Thyroid gland (tissue), 4 donors: ENCODE data around the gene HIGD2A. TPM values are rescaled to one million over a fixed set of nuclear protein-coding genes. Genes with fewer than 3 reads are reported as not detected.

Experiments
- DNase-seq, 2 donors: peaks; one replicate each; pipeline ENCODE4 v3.0.0-alpha.2; 2019
- H3K27ac ChIP-seq, 3 donors: fragments of 200-600 bp; sonication (generic); 1 replicate in 2 of 3; 2 replicates in 1 of 3; pipeline ENCODE4 v1.5.1; 2016 to 2019; ENCODE audit warnings: mild to moderate bottlenecking in 1 of 3, moderate library complexity in 1 of 3
- H3K27me3 ChIP-seq: fragments of 200-600 bp; sonication (generic); one replicate; pipeline ENCODE4 v1.5.1; 2019
- H3K36me3 ChIP-seq, 2 donors: fragments of 200-600 bp; sonication (generic); one replicate each; pipeline ENCODE4 v1.5.1; 2016 to 2019
- H3K4me1 ChIP-seq, 2 donors: fragments of 200-600 bp; sonication (generic); one replicate each; pipeline ENCODE4 v1.5.1; 2017 to 2019
- H3K4me3 ChIP-seq, 3 donors: fragments of 200-600 bp; sonication (generic); replicated peaks in 1 of 3; 1 replicate in 2 of 3; 2 replicates in 1 of 3; pipeline ENCODE4 v1.5.1; 2016; ENCODE audit warnings: mild to moderate bottlenecking in 1 of 3
- H3K9me3 ChIP-seq: fragments of 200-600 bp; sonication (generic); one replicate; pipeline ENCODE4 v1.5.1; 2017
- POLR2A ChIP-seq, 2 donors: fragments of 450-650 bp; IDR thresholded peaks; one replicate each; pipeline ENCODE4 v1.6.1; 2017; ENCODE audit warnings: antibody characterized with exemption in 2 of 2, mild to moderate bottlenecking in 2 of 2, moderate library complexity in 1 of 2
- WGBS, 2 donors: methylation state at CpG; one replicate each; pipeline ENCODE4 v1.1.5; 2017; 5-methylcytosine and 5-hydroxymethylcytosine counted together
- intact Hi-C: fragments of 100-400 bp; cut with DNase I; formaldehyde crosslinking; loops from one replicate; pipeline ENCODE4 v1.15.1; 2023
- total RNA-seq, 4 donors: library from RNA; depleted of rRNA; stranded (reverse); fragments of >200 nt; gene quantifications; one replicate each; pipeline ENCODE4 v1.2.3, GENCODE V29; 2016
- TF ChIP-seq, protein P1 (sequence below), 6 experiments: fragments of 200-600 bp in 3 of 6; fragments of 450-650 bp in 3 of 6; sonication (generic) in 3 of 6; IDR thresholded peaks; one replicate each; pipeline ENCODE4 v1.5.1; 2016 to 2019; ENCODE audit warnings: antibody characterized with exemption in 6 of 6, mild to moderate bottlenecking in 2 of 6, inconsistent platforms in 1 of 6, moderate library complexity in 1 of 6

The HIGD2A gene
- total RNA-seq, 4 donors from 2014 or later: 112 to 188 (median 138) TPM

DNA sequence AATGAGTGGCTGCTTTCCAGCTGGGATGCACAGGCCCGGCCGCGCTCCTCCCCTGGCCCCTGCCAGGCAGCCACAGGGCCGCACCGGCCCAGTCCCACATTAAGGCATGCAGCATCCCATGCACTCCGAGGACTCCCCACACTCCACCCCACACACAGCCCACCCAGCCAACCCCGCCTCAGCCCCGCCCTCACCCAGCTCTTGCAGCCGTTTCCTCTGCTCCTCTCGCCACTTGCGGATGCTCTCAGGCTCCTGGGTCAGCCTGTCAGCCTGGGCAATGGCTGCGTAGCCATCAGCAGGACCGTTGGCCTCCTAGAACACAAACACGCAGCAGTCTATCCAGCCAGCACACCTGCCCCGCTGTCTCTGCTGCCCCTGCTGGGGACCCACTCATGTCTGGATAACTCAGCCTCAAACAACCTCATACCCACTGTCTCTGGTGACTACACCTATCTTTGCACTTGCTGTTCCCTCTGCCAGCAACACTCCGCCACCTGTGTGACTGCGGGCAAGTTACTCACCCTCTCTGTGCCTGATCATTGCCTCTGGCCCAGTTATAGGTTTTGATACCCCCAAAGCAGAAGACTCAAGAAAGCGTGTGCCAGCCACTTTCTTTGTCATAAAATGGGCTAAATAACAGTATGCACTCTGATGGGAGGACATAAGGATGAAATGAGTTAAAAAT is 9.3 kb downstream of the HIGD2A start:
- TF ChIP-seq POLR2A (IDR thresholded peaks at IDR 0.05): no peak
- TF ChIP-seq, protein P1, sequence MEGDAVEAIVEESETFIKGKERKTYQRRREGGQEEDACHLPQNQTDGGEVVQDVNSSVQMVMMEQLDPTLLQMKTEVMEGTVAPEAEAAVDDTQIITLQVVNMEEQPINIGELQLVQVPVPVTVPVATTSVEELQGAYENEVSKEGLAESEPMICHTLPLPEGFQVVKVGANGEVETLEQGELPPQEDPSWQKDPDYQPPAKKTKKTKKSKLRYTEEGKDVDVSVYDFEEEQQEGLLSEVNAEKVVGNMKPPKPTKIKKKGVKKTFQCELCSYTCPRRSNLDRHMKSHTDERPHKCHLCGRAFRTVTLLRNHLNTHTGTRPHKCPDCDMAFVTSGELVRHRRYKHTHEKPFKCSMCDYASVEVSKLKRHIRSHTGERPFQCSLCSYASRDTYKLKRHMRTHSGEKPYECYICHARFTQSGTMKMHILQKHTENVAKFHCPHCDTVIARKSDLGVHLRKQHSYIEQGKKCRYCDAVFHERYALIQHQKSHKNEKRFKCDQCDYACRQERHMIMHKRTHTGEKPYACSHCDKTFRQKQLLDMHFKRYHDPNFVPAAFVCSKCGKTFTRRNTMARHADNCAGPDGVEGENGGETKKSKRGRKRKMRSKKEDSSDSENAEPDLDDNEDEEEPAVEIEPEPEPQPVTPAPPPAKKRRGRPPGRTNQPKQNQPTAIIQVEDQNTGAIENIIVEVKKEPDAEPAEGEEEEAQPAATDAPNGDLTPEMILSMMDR (IDR thresholded peaks at IDR 0.05): no peak
- Histone ChIP-seq H3K9me3 (no peaks in the 10 kb centered on the region), H3K27me3 (no peaks in the 10 kb centered on the region), H3K36me3 (peaks cover 6 to 7% of the 10 kb centered on the region in 2 donors), H3K4me3 (no peak overlapping the region), H3K27ac (no peak overlapping the region), H3K4me1 (peaks cover 0 to 3% of the 10 kb centered on the region in 2 donors)
- 94 to 97% methylated on average over 18 of the region's 18 CpGs for WGBS, 2 donors
- DNase-seq: no peak
- intact Hi-C loops: no loop called here

DNA sequence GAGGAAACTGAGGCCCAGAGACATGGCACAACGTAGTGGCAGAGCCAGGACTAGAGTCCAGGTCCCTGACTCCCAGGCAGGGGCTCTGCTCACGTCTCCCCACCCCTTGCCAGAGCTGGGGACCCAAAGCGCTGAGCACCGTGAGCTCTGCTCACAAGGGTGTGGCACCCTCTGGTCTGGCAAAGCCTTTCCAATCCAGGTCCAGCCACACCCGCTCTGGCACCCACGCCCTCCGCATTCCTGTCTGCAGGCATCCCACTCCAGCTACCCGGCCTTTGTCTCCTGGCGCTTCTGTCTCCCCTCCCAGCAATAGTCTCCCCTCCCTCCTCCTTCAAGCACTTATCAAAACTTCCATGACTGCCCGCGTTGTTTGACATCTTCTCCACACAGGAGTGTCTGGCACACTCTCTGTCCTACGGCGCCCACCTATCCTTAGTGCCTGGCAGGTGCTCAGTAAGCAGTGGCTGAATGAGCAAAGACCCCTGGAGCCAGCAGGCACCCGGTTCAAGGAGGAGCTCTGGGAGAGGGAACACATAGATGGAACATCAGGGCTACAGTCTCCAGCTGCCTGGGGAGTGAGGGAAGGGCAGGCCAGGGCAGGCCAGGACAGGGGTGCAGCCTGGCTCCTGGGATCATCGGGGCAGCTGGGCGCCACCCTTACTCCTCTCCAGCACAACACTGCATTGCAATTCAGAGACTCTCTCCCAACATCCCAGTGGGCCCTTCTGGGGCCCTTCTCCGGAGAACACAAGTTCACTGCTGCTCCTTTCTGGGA is 12.0 kb downstream of the HIGD2A start:
- H3K36me3 ChIP-seq: peaks cover 0 to 6% of the 10 kb centered on the region in 2 donors
- 73 to 85% methylated on average over 15 to 17 of the region's 17 CpGs for WGBS, 2 donors
- H3K27ac ChIP-seq: no peak overlapping the region
- H3K27me3 ChIP-seq: no peaks in the 10 kb centered on the region
- H3K4me1 ChIP-seq: peaks cover 0 to 3% of the 10 kb centered on the region in 2 donors
- intact Hi-C loops: no loop called here
- no peak for DNase-seq
- TF ChIP-seq POLR2A (IDR thresholded peaks at IDR 0.05): no peak
- TF ChIP-seq, protein P1 (IDR thresholded peaks at IDR 0.05): no peak
- no peaks in the 10 kb centered on the region for H3K9me3 ChIP-seq
- no peak overlapping the region for H3K4me3 ChIP-seq

DNA sequence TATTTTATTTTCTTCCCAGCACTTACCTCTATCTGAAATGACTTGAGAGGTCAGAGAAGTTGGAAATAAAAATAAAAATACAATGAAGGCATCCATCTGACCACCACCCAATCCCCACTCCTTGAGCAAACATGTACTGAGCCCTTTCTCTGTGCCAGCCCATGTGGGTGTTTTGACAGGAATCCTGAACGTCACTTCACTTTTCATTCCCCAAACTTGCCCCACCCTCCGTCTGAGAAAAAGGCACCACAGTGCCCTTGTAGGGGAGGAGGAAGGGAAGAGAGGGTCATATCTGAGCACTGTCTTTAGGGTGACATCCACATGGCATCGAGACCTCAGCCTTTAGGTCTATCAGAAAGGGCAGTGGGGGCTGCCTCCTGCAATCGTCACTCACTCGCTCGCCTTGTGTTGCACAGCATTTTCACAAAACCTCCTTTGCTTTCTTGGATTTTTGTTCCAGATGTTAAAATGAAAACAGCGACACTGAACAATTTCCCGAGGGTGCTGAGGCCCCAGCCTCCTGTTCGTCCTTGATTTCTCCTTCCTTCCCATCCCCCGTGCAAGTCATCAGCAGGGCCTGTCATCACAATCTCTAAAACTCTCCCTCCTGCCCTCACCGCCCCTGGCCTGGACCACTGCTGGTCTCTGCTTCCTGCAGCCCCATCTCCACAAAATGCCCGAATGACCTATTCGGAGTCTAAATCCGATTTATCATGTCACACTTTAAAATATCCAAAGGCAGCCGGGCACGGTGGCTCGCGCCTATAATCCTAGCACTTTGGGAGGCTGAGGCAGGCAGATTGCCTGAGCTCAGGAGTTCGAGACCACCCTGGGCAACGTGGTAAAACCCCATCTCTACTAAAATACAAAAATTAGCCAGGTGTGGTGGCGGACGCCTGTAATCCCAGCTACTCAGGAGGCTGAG is 13.0 kb downstream of the HIGD2A start:
- TF ChIP-seq POLR2A (IDR thresholded peaks at IDR 0.05): no peak
- TF ChIP-seq, protein P1 (IDR thresholded peaks at IDR 0.05): no peak
- Histone ChIP-seq H3K27me3 (no peaks in the 10 kb centered on the region), H3K4me3 (no peak overlapping the region), H3K9me3 (no peaks in the 10 kb centered on the region), H3K27ac (no peak overlapping the region), H3K36me3 (peaks cover 4 to 6% of the 10 kb centered on the region in 2 donors), H3K4me1 (peaks cover 0 to 3% of the 10 kb centered on the region in 2 donors)
- DNase-seq: no peak
- 91 to 92% methylated on average over 22 of the region's 22 CpGs for WGBS, 2 donors
- intact Hi-C loops: no loop called here

DNA sequence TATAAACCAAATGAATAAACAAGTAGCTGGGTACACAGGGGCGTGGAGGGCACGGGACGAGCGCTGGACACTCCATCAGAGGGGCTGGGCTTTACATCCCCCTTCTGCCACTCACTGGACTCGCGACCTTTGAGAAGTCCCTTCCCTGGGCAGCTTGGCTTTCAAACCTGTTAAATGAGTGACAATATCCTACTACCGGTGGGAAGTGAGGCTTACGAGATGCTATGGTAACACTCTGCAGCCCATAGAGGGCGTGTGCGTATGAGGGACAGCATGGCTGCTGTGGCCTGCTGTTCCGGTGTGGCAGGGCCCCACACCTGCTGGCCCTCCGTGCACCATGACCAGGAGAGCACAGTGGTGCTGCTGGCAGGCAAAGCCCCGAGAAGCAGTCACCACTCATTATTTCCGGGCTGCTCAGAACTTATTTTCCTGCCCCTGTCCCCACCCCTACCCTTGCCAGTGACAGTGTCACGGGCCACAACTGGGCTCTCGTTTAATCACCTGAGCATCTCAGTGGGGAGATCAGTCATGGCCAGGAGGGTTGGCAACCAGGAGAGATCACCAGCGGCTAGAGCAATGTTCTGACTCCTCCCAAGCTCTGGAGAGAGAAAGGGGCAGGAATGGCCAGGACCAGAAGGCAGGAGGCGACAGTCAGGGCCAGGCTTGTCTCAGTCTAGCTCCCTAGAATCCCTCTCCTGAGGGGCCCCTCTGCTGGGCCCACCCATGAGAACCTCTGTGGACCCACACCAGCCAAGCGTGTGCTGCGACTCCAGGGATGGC is 17.3 kb downstream of the HIGD2A start:
- no peak overlapping the region for H3K4me3 ChIP-seq
- intact Hi-C loops: no loop called here
- TF ChIP-seq POLR2A (IDR thresholded peaks at IDR 0.05): no peak
- TF ChIP-seq, protein P1 (IDR thresholded peaks at IDR 0.05): no peak
- DNase-seq: no peak
- no peak overlapping the region for H3K27ac ChIP-seq
- WGBS, 2 donors: 84 to 87% methylated on average over 20 of the region's 20 CpGs
- peaks cover 5 to 16% of the 10 kb centered on the region in 2 donors for H3K36me3 ChIP-seq
- H3K4me1 ChIP-seq: no peaks in the 10 kb centered on the region
- no peaks in the 10 kb centered on the region for H3K9me3 ChIP-seq
- no peaks in the 10 kb centered on the region for H3K27me3 ChIP-seq
